Fibroblast of lung (primary cell): ENCODE results near the gene TBC1D13.
"Not testable (repeated sequence)": the region's sequence is repeated elsewhere in the genome, so short reads cannot be mapped to it uniquely, and the experiment has no call there.

Experiments used
- EZH2 ChIP-seq: IDR thresholded peaks from 2 replicates; pipeline ENCODE4 v1.5.1; 2012; ENCODE audit warnings: low read length, control low read depth, mild to moderate bottlenecking; ENCODE audit errors: missing control alignments
- TF ChIP-seq, protein P1 (sequence below), 2 donors: IDR thresholded peaks in 1 of 2; conservative IDR thresholded peaks in 1 of 2; 1 replicate in 1 of 2; 2 replicates in 1 of 2; pipeline ENCODE4 v1.5.1; 2011 to 2012; ENCODE audit warnings: low read length in 2 of 2, control low read depth in 1 of 2, inconsistent platforms in 1 of 2, low read depth in 1 of 2, mild to moderate bottlenecking in 1 of 2

DNA sequence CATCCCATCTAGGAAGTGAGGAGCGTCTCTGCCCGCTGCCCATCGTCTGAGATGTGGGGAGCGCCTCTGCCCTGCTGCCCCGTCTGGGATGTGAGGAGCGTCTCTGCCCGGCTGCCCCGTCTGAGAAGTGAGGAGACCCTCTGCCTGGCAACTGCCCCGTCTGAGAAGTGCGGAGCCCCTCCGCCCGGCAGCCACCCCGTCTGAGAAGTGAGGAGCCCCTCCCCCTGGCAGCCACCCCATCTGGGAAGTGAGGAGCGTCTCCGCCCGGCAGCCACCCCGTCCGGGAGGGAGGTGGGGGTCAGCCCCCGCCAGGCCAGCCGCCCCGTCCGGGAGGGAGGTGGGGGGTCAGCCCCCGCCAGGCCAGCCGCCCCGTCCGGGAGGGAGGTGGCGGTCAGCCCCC lies 7.0 kb upstream of the TBC1D13 start:
- TF ChIP-seq, protein P1, sequence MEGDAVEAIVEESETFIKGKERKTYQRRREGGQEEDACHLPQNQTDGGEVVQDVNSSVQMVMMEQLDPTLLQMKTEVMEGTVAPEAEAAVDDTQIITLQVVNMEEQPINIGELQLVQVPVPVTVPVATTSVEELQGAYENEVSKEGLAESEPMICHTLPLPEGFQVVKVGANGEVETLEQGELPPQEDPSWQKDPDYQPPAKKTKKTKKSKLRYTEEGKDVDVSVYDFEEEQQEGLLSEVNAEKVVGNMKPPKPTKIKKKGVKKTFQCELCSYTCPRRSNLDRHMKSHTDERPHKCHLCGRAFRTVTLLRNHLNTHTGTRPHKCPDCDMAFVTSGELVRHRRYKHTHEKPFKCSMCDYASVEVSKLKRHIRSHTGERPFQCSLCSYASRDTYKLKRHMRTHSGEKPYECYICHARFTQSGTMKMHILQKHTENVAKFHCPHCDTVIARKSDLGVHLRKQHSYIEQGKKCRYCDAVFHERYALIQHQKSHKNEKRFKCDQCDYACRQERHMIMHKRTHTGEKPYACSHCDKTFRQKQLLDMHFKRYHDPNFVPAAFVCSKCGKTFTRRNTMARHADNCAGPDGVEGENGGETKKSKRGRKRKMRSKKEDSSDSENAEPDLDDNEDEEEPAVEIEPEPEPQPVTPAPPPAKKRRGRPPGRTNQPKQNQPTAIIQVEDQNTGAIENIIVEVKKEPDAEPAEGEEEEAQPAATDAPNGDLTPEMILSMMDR (conservative IDR thresholded peaks at IDR 0.05 in 1 of 2, IDR thresholded peaks at IDR 0.05 in 1 of 2; ENCODE audit: low read depth in 1 of 2, low read length in 2 of 2), result not testable (repeated sequence)
- not testable (repeated sequence) for TF ChIP-seq EZH2
